HG02943 (cell line): ENCODE data around the gene ERI2.
A peak's percentile ranks its signal among the peaks of the same experiment; 100 is the strongest.

Experiments used
- ATAC-seq: cut with Tn5 transposase; IDR thresholded peaks from one replicate; pipeline ENCODE4 v1.9.1; 2021; ENCODE audit warnings: mild to moderate bottlenecking, low read depth, moderate library complexity; ENCODE audit not compliant: unreplicated experiment

The ERI2 gene

GRCh38 chr16:20806168-20807050 is at the start of gene ERI2, which contains the start of gene REXO5:
Gene ERI2 (minus strand): TSS chr16:20806472. CDS start chr16:20806430, 42 bp downstream.
Gene REXO5 (plus strand): TSS chr16:20806527. CDS start chr16:20806954, 427 bp downstream.
- ATAC-seq: peak; percentile 70

GRCh38 chr16:20854963-20855362 is 48.7 kb upstream of the ERI2 start:
- ATAC-seq: no peak

- no peak for ATAC-seq
Measured at GRCh38 chr16:20853981-20854620, 47.8 kb upstream of the ERI2 start.

- no peak for ATAC-seq
Measured at GRCh38 chr16:20853143-20853542, 46.9 kb upstream of the ERI2 start.

GRCh38 chr16:20851601-20852000 is 45.3 kb upstream of the ERI2 start:
- no peak for ATAC-seq

- ATAC-seq: no peak
Measured at GRCh38 chr16:20850981-20851380, 44.7 kb upstream of the ERI2 start.

GRCh38 chr16:20849589-20850390 is 43.5 kb upstream of the ERI2 start:
- ATAC-seq: no peak

- ATAC-seq: no peak
Measured at GRCh38 chr16:20847550-20847949, 41.3 kb upstream of the ERI2 start.

GRCh38 chr16:20846551-20846950 is 40.3 kb upstream of the ERI2 start:
- ATAC-seq: no peak

- no peak for ATAC-seq
Measured at GRCh38 chr16:20846030-20846429, 39.8 kb upstream of the ERI2 start.

GRCh38 chr16:20844588-20844987 is 38.3 kb upstream of the ERI2 start:
- no peak for ATAC-seq

GRCh38 chr16:20844054-20844453 is 37.8 kb upstream of the ERI2 start:
- no peak for ATAC-seq

GRCh38 chr16:20839504-20839903 is 33.2 kb upstream of the ERI2 start:
- no peak for ATAC-seq

GRCh38 chr16:20838240-20838639 is 32.0 kb upstream of the ERI2 start:
- no peak for ATAC-seq

GRCh38 chr16:20833086-20833485 is 26.8 kb upstream of the ERI2 start:
- no peak for ATAC-seq

GRCh38 chr16:20830372-20830771 is 24.1 kb upstream of the ERI2 start:
- no peak for ATAC-seq

GRCh38 chr16:20829536-20829935 is 23.3 kb upstream of the ERI2 start:
- ATAC-seq: no peak

- ATAC-seq: no peak
Measured at GRCh38 chr16:20826039-20826566, 19.8 kb upstream of the ERI2 start.

GRCh38 chr16:20822521-20823325 is 16.5 kb upstream of the ERI2 start:
- no peak for ATAC-seq

- no peak for ATAC-seq
Measured at GRCh38 chr16:20821682-20822081, 15.4 kb upstream of the ERI2 start.
